ENCODE data around the gene TGM2.

- TF ChIP-seq CTCF (IDR thresholded peaks at IDR 0.05) (no peak), POLR2A (IDR thresholded peaks at IDR 0.05) (no peak), POLR2AphosphoS5 (IDR thresholded peaks at IDR 0.05) (no peak), EP300 (IDR thresholded peaks at IDR 0.05) (no peak)
Observed at GRCh38 chr20:38200646-38201045, 35.6 kb upstream of the TGM2 start.
